ENCODE results near the gene VTN. TPM values are rescaled to one million over a fixed set of nuclear protein-coding genes. Genes with fewer than 3 reads are reported as not detected.

VTN gene
- polyA plus RNA-seq, 1 donor from 2014 or later = 1.5 TPM

DNA sequence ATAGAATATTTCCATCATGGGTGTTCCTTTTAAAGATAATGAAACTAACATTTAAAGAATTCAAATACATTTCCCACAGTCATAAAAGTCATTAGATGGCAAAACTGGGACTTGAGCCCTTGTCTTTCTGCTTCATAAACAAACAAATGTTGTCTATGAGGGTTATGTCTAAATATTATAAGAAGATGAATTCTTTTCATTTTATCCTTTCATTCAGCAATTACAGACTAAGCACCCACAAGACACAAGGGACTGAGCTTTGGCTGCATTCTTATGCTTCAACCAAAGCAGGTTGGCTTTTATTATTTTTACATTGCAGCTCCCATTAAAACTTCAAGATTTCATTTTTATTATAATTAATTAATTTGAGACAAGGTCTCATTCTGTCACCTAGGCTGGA, 16.3 kb upstream of the VTN start:
- Histone ChIP-seq H4K20me1 (ENCODE audit: insufficient read depth) (no peaks in the 10 kb centered on the region), H3K4me3 (ENCODE audit: low read length) (no peak overlapping the region), H3K27ac (ENCODE audit: low read length) (no peak overlapping the region), H3K4me2 (ENCODE audit: low read length) (no peak overlapping the region), H3K9ac (ENCODE audit: low read length) (no peak overlapping the region), H3K36me3 (ENCODE audit: insufficient read depth, low read length) (no peaks in the 10 kb centered on the region), H3K9me2 (ENCODE audit: insufficient read depth, low read length) (no peaks in the 10 kb centered on the region), H3K27me3 (ENCODE audit: insufficient read depth, low read depth, low read length) (no peaks in the 10 kb centered on the region), H3K79me2 (replicated peaks; ENCODE audit: insufficient read depth, low read length) (no peaks in the 10 kb centered on the region), H2AFZ (ENCODE audit: low read depth, low read length) (no peak overlapping the region), H3F3A (ENCODE audit: insufficient read depth, low read length, poor library complexity, severe bottlenecking) (no peaks in the 10 kb centered on the region), H3K9me3 (ENCODE audit: low read length) (no peaks in the 10 kb centered on the region)
- TF ChIP-seq, protein P1, sequence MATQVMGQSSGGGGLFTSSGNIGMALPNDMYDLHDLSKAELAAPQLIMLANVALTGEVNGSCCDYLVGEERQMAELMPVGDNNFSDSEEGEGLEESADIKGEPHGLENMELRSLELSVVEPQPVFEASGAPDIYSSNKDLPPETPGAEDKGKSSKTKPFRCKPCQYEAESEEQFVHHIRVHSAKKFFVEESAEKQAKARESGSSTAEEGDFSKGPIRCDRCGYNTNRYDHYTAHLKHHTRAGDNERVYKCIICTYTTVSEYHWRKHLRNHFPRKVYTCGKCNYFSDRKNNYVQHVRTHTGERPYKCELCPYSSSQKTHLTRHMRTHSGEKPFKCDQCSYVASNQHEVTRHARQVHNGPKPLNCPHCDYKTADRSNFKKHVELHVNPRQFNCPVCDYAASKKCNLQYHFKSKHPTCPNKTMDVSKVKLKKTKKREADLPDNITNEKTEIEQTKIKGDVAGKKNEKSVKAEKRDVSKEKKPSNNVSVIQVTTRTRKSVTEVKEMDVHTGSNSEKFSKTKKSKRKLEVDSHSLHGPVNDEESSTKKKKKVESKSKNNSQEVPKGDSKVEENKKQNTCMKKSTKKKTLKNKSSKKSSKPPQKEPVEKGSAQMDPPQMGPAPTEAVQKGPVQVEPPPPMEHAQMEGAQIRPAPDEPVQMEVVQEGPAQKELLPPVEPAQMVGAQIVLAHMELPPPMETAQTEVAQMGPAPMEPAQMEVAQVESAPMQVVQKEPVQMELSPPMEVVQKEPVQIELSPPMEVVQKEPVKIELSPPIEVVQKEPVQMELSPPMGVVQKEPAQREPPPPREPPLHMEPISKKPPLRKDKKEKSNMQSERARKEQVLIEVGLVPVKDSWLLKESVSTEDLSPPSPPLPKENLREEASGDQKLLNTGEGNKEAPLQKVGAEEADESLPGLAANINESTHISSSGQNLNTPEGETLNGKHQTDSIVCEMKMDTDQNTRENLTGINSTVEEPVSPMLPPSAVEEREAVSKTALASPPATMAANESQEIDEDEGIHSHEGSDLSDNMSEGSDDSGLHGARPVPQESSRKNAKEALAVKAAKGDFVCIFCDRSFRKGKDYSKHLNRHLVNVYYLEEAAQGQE (IDR thresholded peaks at IDR 0.05; ENCODE audit: borderline replicate concordance) = no peak
- TF ChIP-seq EZH2 (IDR thresholded peaks at IDR 0.05; ENCODE audit: borderline replicate concordance, insufficient read depth, low read length, poor library complexity, severe bottlenecking) (no peak), SMC3 (conservative IDR thresholded peaks at IDR 0.05; ENCODE audit: poor library complexity) (no peak), RAD21 (conservative IDR thresholded peaks at IDR 0.05) (no peak), TAF1 (IDR thresholded peaks at IDR 0.05; ENCODE audit: low read depth) (no peak), EP300 (conservative IDR thresholded peaks at IDR 0.05; ENCODE audit: poor library complexity, severe bottlenecking) (no peak), MXI1 (conservative IDR thresholded peaks at IDR 0.05; ENCODE audit: poor library complexity, severe bottlenecking) (no peak), POLR2AphosphoS5 (IDR thresholded peaks at IDR 0.05) (no peak)
- TF ChIP-seq, protein P2, sequence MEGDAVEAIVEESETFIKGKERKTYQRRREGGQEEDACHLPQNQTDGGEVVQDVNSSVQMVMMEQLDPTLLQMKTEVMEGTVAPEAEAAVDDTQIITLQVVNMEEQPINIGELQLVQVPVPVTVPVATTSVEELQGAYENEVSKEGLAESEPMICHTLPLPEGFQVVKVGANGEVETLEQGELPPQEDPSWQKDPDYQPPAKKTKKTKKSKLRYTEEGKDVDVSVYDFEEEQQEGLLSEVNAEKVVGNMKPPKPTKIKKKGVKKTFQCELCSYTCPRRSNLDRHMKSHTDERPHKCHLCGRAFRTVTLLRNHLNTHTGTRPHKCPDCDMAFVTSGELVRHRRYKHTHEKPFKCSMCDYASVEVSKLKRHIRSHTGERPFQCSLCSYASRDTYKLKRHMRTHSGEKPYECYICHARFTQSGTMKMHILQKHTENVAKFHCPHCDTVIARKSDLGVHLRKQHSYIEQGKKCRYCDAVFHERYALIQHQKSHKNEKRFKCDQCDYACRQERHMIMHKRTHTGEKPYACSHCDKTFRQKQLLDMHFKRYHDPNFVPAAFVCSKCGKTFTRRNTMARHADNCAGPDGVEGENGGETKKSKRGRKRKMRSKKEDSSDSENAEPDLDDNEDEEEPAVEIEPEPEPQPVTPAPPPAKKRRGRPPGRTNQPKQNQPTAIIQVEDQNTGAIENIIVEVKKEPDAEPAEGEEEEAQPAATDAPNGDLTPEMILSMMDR (IDR thresholded peaks at IDR 0.05; ENCODE audit: poor library complexity, severe bottlenecking) = no peak

DNA sequence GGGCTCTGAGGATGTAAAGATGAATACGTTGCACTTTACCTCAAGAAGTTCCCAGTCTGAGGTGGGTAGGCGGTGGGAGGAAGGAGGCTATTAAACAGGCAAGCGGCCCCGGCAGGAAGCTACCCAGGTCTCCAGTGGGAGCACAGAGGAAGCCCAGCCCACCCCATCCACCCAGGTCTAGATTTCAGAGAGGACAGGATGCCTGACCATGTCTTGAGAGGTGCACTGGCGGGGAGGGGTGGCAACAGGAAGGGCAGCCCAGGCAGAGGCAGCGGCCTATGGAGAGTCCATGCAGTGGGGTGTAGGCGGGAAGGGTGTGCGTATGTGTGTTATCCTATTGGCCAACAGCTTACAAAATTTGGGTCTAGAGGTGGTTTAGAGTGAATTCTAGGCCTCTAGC, 15.3 kb upstream of the VTN start:
- Histone ChIP-seq H3K4me2 (ENCODE audit: low read length) (no peak overlapping the region), H3K9ac (ENCODE audit: low read length) (no peak overlapping the region), H3K36me3 (ENCODE audit: insufficient read depth, low read length) (no peaks in the 10 kb centered on the region), H4K20me1 (ENCODE audit: insufficient read depth) (no peaks in the 10 kb centered on the region), H3K27me3 (ENCODE audit: insufficient read depth, low read depth, low read length) (no peaks in the 10 kb centered on the region), H3K9me3 (ENCODE audit: low read length) (no peaks in the 10 kb centered on the region), H3K27ac (ENCODE audit: low read length) (no peak overlapping the region), H3K79me2 (replicated peaks; ENCODE audit: insufficient read depth, low read length) (no peaks in the 10 kb centered on the region), H3K9me2 (ENCODE audit: insufficient read depth, low read length) (no peaks in the 10 kb centered on the region), H3F3A (ENCODE audit: insufficient read depth, low read length, poor library complexity, severe bottlenecking) (no peaks in the 10 kb centered on the region), H2AFZ (ENCODE audit: low read depth, low read length) (no peak overlapping the region), H3K4me3 (ENCODE audit: low read length) (no peak overlapping the region)
- TF ChIP-seq, protein P2 (IDR thresholded peaks at IDR 0.05; ENCODE audit: poor library complexity, severe bottlenecking) = no peak
- TF ChIP-seq MXI1 (conservative IDR thresholded peaks at IDR 0.05; ENCODE audit: poor library complexity, severe bottlenecking) = no peak
- TF ChIP-seq RAD21 (conservative IDR thresholded peaks at IDR 0.05) = no peak
- TF ChIP-seq EP300 (conservative IDR thresholded peaks at IDR 0.05; ENCODE audit: poor library complexity, severe bottlenecking) = no peak
- TF ChIP-seq EZH2 (IDR thresholded peaks at IDR 0.05; ENCODE audit: borderline replicate concordance, insufficient read depth, low read length, poor library complexity, severe bottlenecking) = no peak
- TF ChIP-seq POLR2AphosphoS5 (IDR thresholded peaks at IDR 0.05) = no peak
- TF ChIP-seq, protein P1 (IDR thresholded peaks at IDR 0.05; ENCODE audit: borderline replicate concordance) = no peak
- TF ChIP-seq SMC3 (conservative IDR thresholded peaks at IDR 0.05; ENCODE audit: poor library complexity) = no peak
- TF ChIP-seq TAF1 (IDR thresholded peaks at IDR 0.05; ENCODE audit: low read depth) = no peak
